Measurements from ENCODE around the gene SGSH.

DNA sequence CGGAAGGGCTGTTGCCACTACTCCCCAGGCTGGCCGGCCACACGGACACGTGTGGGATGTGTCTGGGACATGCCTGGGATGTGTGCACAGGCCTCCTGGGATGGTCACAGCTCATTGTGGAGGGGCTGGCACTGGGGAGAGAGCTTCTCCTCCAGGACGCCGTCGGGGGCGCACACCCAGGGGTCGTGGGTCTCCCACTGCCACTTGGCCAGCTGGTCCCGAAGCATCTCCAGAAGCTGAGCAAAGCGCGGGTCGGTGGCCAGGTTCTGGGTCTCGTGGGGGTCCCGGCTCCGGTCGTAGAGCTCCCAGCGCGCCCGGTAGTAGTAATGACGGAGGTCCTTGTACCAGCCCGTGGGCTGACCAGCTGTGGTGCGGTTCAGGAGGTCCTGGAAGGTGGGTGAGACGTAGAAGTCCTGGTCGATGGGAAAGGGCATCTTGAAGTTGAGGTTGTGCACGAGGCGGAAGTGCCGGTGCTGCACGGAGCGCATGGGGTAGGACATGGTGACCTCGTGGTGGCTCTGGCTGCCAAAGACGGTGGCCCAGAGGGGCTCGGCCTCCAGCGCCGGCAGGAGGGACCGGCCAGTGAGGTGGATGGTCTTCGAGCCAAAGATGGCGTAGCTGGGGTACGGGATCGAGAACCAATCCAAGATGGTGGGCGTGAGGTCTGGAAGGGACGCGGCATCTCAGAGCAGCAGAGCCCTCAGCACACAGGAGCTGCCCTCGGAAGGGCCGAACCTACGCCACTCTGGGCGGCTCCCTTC lies 9.6 kb downstream of the SGSH start:
- TF ChIP-seq CTCF (IDR thresholded peaks at IDR 0.05) (no peak), POLR2A (IDR thresholded peaks at IDR 0.05) (no peak)

Data from testis (tissue), 2 donors.